Vagina (tissue), 2 donors: ENCODE results near the gene GPHA2.

Experiments used
- POLR2A ChIP-seq, 2 donors: fragments of 450-650 bp; IDR thresholded peaks; one replicate each; pipeline ENCODE4 v1.6.1; 2017; ENCODE audit warnings: antibody characterized with exemption in 2 of 2, mild to moderate bottlenecking in 2 of 2, moderate library complexity in 2 of 2
- POLR2AphosphoS5 ChIP-seq, 2 donors: sonication (generic); formaldehyde crosslinking; IDR thresholded peaks; one replicate each; pipeline ENCODE4 v1.9.0; 2017; ENCODE audit warnings: antibody characterized with exemption in 2 of 2, mild to moderate bottlenecking in 2 of 2, low read depth in 1 of 2; ENCODE audit not compliant: insufficient read depth in 1 of 2
- TF ChIP-seq, protein P1 (sequence below), 3 experiments: fragments of 450-650 bp in 2 of 3; fragments of 200-600 bp in 1 of 3; sonication (generic) in 1 of 3; IDR thresholded peaks; one replicate each; pipeline ENCODE4 v1.5.1; 2017 to 2019; ENCODE audit warnings: antibody characterized with exemption in 3 of 3, mild to moderate bottlenecking in 2 of 3, moderate library complexity in 2 of 3

DNA sequence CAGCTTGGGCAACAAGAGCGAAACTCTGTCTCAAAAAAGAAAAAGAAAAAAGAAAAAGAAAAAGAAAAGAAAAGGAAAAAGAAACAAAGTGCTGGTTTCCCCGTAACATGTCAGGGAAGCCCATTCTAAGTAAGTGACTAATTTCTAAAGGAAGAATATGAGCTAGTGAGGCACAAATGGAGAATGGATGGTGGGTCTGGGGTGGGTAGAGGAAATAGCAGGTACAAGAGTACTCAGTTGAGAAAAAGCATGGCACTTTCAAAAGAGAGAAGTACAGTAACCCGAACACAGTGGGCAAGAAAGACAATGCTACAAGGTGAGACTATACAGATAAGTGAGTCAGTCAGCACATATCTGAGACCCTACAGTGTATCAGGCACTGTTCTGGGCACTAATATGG, 31.7 kb upstream of the GPHA2 start:
- TF ChIP-seq POLR2AphosphoS5 (IDR thresholded peaks at IDR 0.05; ENCODE audit: insufficient read depth in 1 of 2, low read depth in 1 of 2) = no peak
- TF ChIP-seq, protein P1, sequence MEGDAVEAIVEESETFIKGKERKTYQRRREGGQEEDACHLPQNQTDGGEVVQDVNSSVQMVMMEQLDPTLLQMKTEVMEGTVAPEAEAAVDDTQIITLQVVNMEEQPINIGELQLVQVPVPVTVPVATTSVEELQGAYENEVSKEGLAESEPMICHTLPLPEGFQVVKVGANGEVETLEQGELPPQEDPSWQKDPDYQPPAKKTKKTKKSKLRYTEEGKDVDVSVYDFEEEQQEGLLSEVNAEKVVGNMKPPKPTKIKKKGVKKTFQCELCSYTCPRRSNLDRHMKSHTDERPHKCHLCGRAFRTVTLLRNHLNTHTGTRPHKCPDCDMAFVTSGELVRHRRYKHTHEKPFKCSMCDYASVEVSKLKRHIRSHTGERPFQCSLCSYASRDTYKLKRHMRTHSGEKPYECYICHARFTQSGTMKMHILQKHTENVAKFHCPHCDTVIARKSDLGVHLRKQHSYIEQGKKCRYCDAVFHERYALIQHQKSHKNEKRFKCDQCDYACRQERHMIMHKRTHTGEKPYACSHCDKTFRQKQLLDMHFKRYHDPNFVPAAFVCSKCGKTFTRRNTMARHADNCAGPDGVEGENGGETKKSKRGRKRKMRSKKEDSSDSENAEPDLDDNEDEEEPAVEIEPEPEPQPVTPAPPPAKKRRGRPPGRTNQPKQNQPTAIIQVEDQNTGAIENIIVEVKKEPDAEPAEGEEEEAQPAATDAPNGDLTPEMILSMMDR (IDR thresholded peaks at IDR 0.05) = no peak
- no peak for TF ChIP-seq POLR2A (IDR thresholded peaks at IDR 0.05)
